ENCODE measurements around the gene KATNIP. TPM values are rescaled to one million over a fixed set of nuclear protein-coding genes. Genes with fewer than 3 reads are reported as not detected.

Gene KATNIP
- total and polyA plus RNA-seq, 7 donors, result 6.7 to 31.9 (median 15.1) TPM

- no peak for TF ChIP-seq POLR2A (IDR thresholded peaks at IDR 0.05)
- TF ChIP-seq EP300 (IDR thresholded peaks at IDR 0.05), result no peak
- no peak for TF ChIP-seq POLR2AphosphoS5 (IDR thresholded peaks at IDR 0.05)
- TF ChIP-seq CTCF (IDR thresholded peaks at IDR 0.05), result no peak
- no peak overlapping the region for H3K4me3 ChIP-seq
- no peak for DNase-seq
- peaks cover 16 to 100% (median 75%) of the 10 kb centered on the region in 4 donors for H3K36me3 ChIP-seq
- H3K27me3 ChIP-seq, result no peaks in the 10 kb centered on the region
- 67 to 90% methylated on average over 19 of the region's 19 CpGs for WGBS, 2 donors
- no peak overlapping the region for H3K27ac ChIP-seq
- H3K9me3 ChIP-seq, result no peaks in the 10 kb centered on the region
- H3K4me1 ChIP-seq, result no peaks in the 10 kb centered on the region
- intact Hi-C loops (cut with DNase I), result no loop called here
Measured at GRCh38 chr16:27531826-27532800, 17.8 kb upstream of the KATNIP start.

DNA sequence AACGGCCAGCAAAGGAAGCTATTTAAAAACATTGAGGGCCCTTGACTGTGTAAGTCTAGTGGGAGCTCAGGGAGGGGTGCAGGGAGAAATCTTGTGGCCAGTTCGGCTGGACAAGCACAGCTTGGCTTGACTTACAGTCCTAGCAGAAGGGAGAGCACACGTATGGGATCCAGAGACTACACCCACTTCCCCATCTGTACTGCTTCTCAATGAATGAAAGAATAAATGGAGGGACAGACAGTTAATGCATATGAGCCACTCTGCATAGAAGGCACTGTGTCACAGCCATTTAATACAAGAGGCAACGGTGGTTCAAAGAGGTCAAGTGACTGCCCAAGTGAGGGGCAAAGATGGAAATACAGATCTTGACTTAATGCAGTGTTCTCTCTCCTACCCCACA is 15.7 kb upstream of the KATNIP start:
- DNase-seq, result no peak
- WGBS, 2 donors, result 94 to 95% methylated on average over 4 of the region's 4 CpGs
- peaks cover 12 to 100% (median 71%) of the 10 kb centered on the region in 4 donors for H3K36me3 ChIP-seq
- intact Hi-C loops (cut with DNase I), result no loop called here
- no peaks in the 10 kb centered on the region for H3K27me3 ChIP-seq
- no peak overlapping the region for H3K4me3 ChIP-seq
- no peaks in the 10 kb centered on the region for H3K4me1 ChIP-seq
- no peak overlapping the region for H3K27ac ChIP-seq
- H3K9me3 ChIP-seq, result no peaks in the 10 kb centered on the region
- TF ChIP-seq CTCF (IDR thresholded peaks at IDR 0.05), result no peak
- TF ChIP-seq POLR2AphosphoS5 (IDR thresholded peaks at IDR 0.05), result no peak
- TF ChIP-seq POLR2A (IDR thresholded peaks at IDR 0.05), result no peak

DNA sequence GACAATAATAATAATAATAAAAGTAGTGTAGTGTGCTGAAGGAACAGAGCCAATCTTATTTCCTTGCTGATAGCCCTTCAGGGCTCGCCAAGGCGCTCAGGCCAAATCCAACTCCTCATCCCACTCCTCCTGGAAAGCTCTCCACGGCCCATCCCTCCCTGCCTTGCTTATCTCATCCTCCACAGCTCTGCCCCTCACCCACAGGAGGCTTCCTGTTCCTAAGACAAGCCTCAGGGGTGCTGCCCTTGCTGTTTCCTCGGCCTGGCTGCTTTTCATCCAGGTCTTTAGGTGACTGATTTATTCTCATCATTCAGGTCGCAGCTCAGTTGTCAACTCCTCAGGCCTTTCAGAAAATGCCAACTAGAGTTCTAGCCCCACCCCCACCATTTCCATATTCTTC is 11.4 kb upstream of the KATNIP start:
- no peak for DNase-seq
- Histone ChIP-seq H3K9me3 (no peaks in the 10 kb centered on the region), H3K4me1 (no peaks in the 10 kb centered on the region), H3K27ac (no peak overlapping the region), H3K36me3 (peaks cover 31 to 100% (median 78%) of the 10 kb centered on the region in 4 donors), H3K4me3 (no peak overlapping the region), H3K27me3 (no peaks in the 10 kb centered on the region)
- TF ChIP-seq EP300 (IDR thresholded peaks at IDR 0.05), result no peak
- no peak for TF ChIP-seq POLR2A (IDR thresholded peaks at IDR 0.05)
- intact Hi-C loops (cut with DNase I), result no loop called here
- 78 to 94% methylated on average over 5 of the region's 5 CpGs for WGBS, 2 donors

- WGBS, 2 donors, result 84 to 96% methylated on average over 2 of the region's 2 CpGs
- no peak for DNase-seq
Measured at GRCh38 chr16:27539120-27539519, 10.8 kb upstream of the KATNIP start.

More at GRCh38 chr16:27539120-27539519, 10.8 kb upstream of the KATNIP start:
- intact Hi-C loops (cut with DNase I), result no loop called here
- no peaks in the 10 kb centered on the region for H3K27me3 ChIP-seq
- no peaks in the 10 kb centered on the region for H3K4me1 ChIP-seq
- H3K4me3 ChIP-seq, result no peak overlapping the region
- no peak for TF ChIP-seq EP300 (IDR thresholded peaks at IDR 0.05)
- TF ChIP-seq POLR2A (IDR thresholded peaks at IDR 0.05), result no peak
- no peak for TF ChIP-seq POLR2AphosphoS5 (IDR thresholded peaks at IDR 0.05)
- no peak for TF ChIP-seq CTCF (IDR thresholded peaks at IDR 0.05)
- H3K9me3 ChIP-seq, result no peaks in the 10 kb centered on the region
- H3K27ac ChIP-seq, result no peak overlapping the region
- H3K36me3 ChIP-seq, result peaks cover 37 to 100% (median 79%) of the 10 kb centered on the region in 4 donors

Measured in sigmoid colon (tissue), 7 donors.